K562 (cell line): Measurements from ENCODE around the gene MLX. TPM values are rescaled to one million over a fixed set of nuclear protein-coding genes. Genes with fewer than 3 reads are reported as not detected.

ENCODE experiments used
- ELF1 ChIP-seq: fragments of 200-800 bp; sonication (Bioruptor generic); IDR thresholded peaks from 2 replicates; pipeline ENCODE4 v1.6.1; 2016; ENCODE audit warnings: missing genetic modification characterization, missing compliant biosample characterization
- ETS1 ChIP-seq: conservative IDR thresholded peaks from 2 replicates; pipeline ENCODE4 v1.6.1; 2011; ENCODE audit warnings: low read depth, mild to moderate bottlenecking, low read length; ENCODE audit not compliant: control insufficient read depth
- FOSL1 ChIP-seq: fragments of 200-800 bp; sonication (Bioruptor generic); conservative IDR thresholded peaks from 2 replicates; pipeline ENCODE4 v1.6.1; 2016; ENCODE audit warnings: missing genetic modification characterization, missing compliant biosample characterization
- LCOR ChIP-seq: sonication (generic); formaldehyde crosslinking; IDR thresholded peaks from 2 replicates; pipeline ENCODE4 v1.8.0; 2022; ENCODE audit warnings: mild to moderate bottlenecking, missing genetic modification reagents
- MIER1 ChIP-seq: fragments of 450-650 bp; IDR thresholded peaks from 2 replicates; pipeline ENCODE4 v1.6.1; 2016; ENCODE audit warnings: antibody characterized with exemption, mild to moderate bottlenecking, low read depth
- NR4A1 ChIP-seq, 2 experiments: fragments of 250-450 bp in 1 of 2; fragments of 450-650 bp in 1 of 2; sonication (Bioruptor Pico) in 1 of 2; IDR thresholded peaks; 2 replicates each; pipeline versions ENCODE4 v1.4.0 to v1.6.1; 2016 to 2020; ENCODE audit warnings: mild to moderate bottlenecking in 2 of 2, missing compliant biosample characterization in 1 of 2, missing genetic modification characterization in 1 of 2, moderate library complexity in 1 of 2
- POLR2AphosphoS5 ChIP-seq: IDR thresholded peaks from 2 replicates; pipeline ENCODE4 v1.6.1; 2011; ENCODE audit warnings: mild to moderate bottlenecking, low read depth, low read length, moderate library complexity; ENCODE audit not compliant: control insufficient read depth, insufficient read depth
- PPARD ChIP-seq: fragments of 250-450 bp; sonication (Bioruptor Pico); IDR thresholded peaks from 2 replicates; pipeline ENCODE4 v1.8.0; 2022; ENCODE audit warnings: inconsistent platforms, mild to moderate bottlenecking, moderate library complexity
- SMARCE1 ChIP-seq: fragments of 450-650 bp; IDR thresholded peaks from 2 replicates; pipeline ENCODE4 v1.7.1; 2016; ENCODE audit warnings: mild to moderate bottlenecking
- TEAD4 ChIP-seq, 2 experiments: sonication (generic) in 1 of 2; formaldehyde crosslinking in 1 of 2; IDR thresholded peaks; 2 replicates each; pipeline versions ENCODE4 v1.6.1 to v1.8.0; 2012 to 2022; ENCODE audit warnings: borderline replicate concordance in 1 of 2, inconsistent platforms in 1 of 2, low read length in 1 of 2, mild to moderate bottlenecking in 1 of 2, missing genetic modification reagents in 1 of 2
- THRA ChIP-seq: fragments of 450-650 bp; IDR thresholded peaks from 2 replicates; pipeline ENCODE4 v1.6.1; 2017; ENCODE audit warnings: mild to moderate bottlenecking, moderate library complexity
- polyA plus RNA-seq, 8 experiments: library from polyadenylated mRNA; depleted of rRNA in 4 of 8; stranded (reverse) in 5 of 8; unstranded in 3 of 8; fragments of >200 nt; fragmentation: Nextera tagmentation in 2 of 8; fragmentation: Illumina TruSeq in 1 of 8; extraction: Ambion mirVana in 2 of 8; extraction: Trizol in 1 of 8; gene quantifications; 2 replicates each; pipeline versions ENCODE4 v1.2.1 to v1.2.3, GENCODE V29; 2011 to 2014; ENCODE audit warnings: inconsistent platforms in 1 of 8, missing spikeins in 1 of 8
- total RNA-seq, 7 experiments: library from RNA; depleted of rRNA in 6 of 7; stranded (reverse); fragments of >200 nt in 6 of 7; fragmentation: Illumina TruSeq in 2 of 7; extraction: Trizol in 2 of 7; gene quantifications; 2 replicates each; pipeline versions ENCODE4 v1.2.1 to v1.2.3, GENCODE V29; 2011 to 2021; ENCODE audit warnings: low replicate concordance in 1 of 7

The MLX gene
- total and polyA plus RNA-seq, 9 of the 15 experiments (the other 6 are each of a cell fraction or from before 2014, with no cell fraction given): 42.9 to 100 (median 58.9) TPM

GRCh38 chr17:42608305-42609181 lies 41.6 kb downstream of the MLX start (continued):
- TF ChIP-seq LCOR (CRISPR knock-in tag): 0 out of 2 replicates have a peak, but pooled peaks have one; percentile 1
- 0 out of 2 replicates have a peak, but pooled peaks have one; percentile 66 for TF ChIP-seq ETS1
- TF ChIP-seq FOSL1 (tag): peak; percentile 33; the same call in 1 of the 2 replicates
- 0 out of 2 replicates have a peak, but pooled peaks have one; percentile 9 for TF ChIP-seq POLR2AphosphoS5
- TF ChIP-seq PPARD (CRISPR knock-in tag): no peak
- TF ChIP-seq SMARCE1: peak; percentile 69; the same call in 1 of the 2 replicates
- TF ChIP-seq ELF1 (tag): 0 out of 2 replicates have a peak, but pooled peaks have one; percentile 14
- TF ChIP-seq MIER1: 0 out of 2 replicates have a peak, but pooled peaks have one; percentile 35
- no peak for TF ChIP-seq THRA
- TF ChIP-seq TEAD4 (IDR thresholded peaks at IDR 0.05; ENCODE audit: low read length): 0 out of 2 replicates have a peak, but pooled peaks have one; percentile 2
- TF ChIP-seq TEAD4 (CRISPR knock-in tag; IDR thresholded peaks at IDR 0.05; ENCODE audit: borderline replicate concordance): no peak
- TF ChIP-seq NR4A1 (CRISPR knock-in tag; IDR thresholded peaks at IDR 0.05): 0 out of 2 replicates have a peak, but pooled peaks have one; percentile 17
- TF ChIP-seq NR4A1 (tag; IDR thresholded peaks at IDR 0.05): no peak
